Right lobe of liver (tissue), 5 donors: ENCODE measurements around the gene CLHC1. TPM values are rescaled to one million over a fixed set of nuclear protein-coding genes. Genes with fewer than 3 reads are reported as not detected.

Experiments used
- total RNA-seq, 6 experiments: library from RNA; depleted of rRNA in 2 of 6; stranded (reverse); fragments of >200 nt in 2 of 6; fragmentation: NEBNext Ultra II Directional in 3 of 6; extraction: Animal tissue kit (Norgen Biotek cat#: 25700) in 3 of 6; gene quantifications; one replicate each; pipeline versions ENCODE4 v1.1.0 to v1.2.4, GENCODE V29; 2016 to 2023
- donor health status: DM: no; HTN: no; CAD: no.
- donor health status: DM: no; HTN: no; CAD: no.
- donor health status: DM: no; HTN: yes; CAD: no.
- donor health status: DM: no; HTN: yes; CAD: no.

CLHC1 gene
- total RNA-seq, 6 experiments from 2014 or later, result 1.5 to 5.0 (median 3.7) TPM

Other genes starting within 250 kb of the CLHC1 start
- gene RTN4, start 181.8 kb downstream of the CLHC1 start, total RNA-seq, result 100 to 1,000 TPM; 126 to 195 (median 177) TPM
- 100 to 1,000 TPM; 241 to 478 (median 297) TPM for gene RPS27A, start 395 bp upstream of the CLHC1 start, total RNA-seq
- gene MTIF2, start 36.9 kb upstream of the CLHC1 start, total RNA-seq, result 10 to 100 TPM; 18.3 to 28.3 (median 23.9) TPM
- 10 to 100 TPM; 11.5 to 26.1 (median 18.5) TPM for gene CCDC88A, start 187.6 kb upstream of the CLHC1 start, total RNA-seq